Left renal pelvis (tissue), 4 donors: ENCODE measurements around the gene NBAS. TPM values are rescaled to one million over a fixed set of nuclear protein-coding genes. Genes with fewer than 3 reads are reported as not detected.
"Not testable (repeated sequence)": the region's sequence is repeated elsewhere in the genome, so short reads cannot be mapped to it uniquely, and the experiment has no call there.

Source experiments
- DNase-seq, 4 donors: peaks; one replicate each; pipeline ENCODE4 v3.0.0-alpha.2; 2013; ENCODE audit warnings: low read depth in 4 of 4, low spot score in 3 of 4
- polyA plus RNA-seq, 4 donors: library from polyadenylated mRNA; unstranded; fragments of 120-200 nt; gene quantifications; one replicate each; pipeline ENCODE4 v1.2.1, GENCODE V29; 2013; ENCODE audit not compliant: insufficient read length in 4 of 4

The NBAS gene
- polyA plus RNA-seq, 4 donors: 52.2 to 64.1 (median 61.2) TPM

DNA sequence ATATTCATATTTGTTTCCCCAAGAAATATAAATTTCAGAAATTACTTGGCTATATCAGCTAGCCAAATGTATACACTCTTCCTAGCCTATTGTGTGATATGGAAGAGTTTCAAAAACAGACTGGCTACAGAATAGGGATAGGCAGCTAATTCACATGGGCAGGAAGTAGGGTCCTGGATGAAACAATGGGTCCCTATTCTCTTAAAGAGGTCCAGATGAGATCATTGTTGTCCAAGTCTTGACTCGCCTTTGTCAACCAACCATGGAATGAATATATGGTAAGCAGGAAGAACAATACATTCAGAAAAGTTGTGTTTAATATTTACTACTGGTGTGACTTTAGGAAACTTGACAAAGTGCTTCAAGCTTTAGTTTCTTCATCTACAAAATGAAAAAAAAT, 319.9 kb downstream of the NBAS start:
- no peak for DNase-seq

DNA sequence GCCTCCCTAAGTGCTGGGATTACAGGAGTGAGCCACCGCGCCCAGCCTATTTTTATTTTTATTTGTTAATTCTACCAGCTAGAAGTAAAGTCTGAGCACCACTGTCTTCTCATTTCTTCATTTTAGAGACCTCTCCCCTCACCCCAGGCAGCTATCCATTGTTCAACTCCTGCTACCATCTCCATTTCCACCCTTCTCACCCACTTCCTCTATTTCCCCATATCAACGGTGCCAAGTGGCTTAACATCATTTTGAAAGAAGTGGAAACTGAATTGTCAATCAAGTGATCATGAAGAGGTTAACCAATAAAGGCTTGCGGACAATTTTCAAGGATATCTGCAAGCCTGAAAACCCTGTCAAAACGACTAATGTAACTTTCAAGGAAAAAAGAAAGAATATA, 323.1 kb downstream of the NBAS start:
- DNase-seq: no peak

DNA sequence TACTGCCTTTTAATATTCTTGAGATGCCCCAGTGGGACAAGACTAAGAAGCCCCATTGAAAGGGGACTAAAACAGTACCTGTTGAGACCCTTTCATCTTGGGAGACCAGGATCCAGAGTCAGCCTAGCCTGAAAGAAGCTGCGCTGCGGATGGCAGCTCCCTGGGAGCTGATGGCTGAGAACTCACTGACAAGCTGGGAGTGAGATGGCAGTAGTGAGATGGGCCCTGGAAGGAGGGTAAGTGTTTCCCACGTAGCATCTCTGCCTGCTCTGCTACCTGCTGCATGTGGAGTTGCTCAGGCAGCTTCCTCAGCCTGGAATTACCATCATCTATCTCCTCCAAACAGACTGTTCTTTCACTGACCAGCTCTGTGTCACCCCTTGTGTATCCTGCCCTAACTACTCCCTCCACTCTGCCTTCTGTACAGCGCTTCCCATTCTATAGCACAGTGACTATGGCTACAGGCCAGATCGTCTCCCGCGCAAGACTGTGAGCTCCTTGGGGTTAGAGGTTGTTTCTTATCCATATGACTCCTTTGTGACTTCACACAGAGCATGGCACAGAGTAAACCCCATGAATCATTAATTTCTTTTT, 330.4 kb downstream of the NBAS start:
- DNase-seq: no peak

DNA sequence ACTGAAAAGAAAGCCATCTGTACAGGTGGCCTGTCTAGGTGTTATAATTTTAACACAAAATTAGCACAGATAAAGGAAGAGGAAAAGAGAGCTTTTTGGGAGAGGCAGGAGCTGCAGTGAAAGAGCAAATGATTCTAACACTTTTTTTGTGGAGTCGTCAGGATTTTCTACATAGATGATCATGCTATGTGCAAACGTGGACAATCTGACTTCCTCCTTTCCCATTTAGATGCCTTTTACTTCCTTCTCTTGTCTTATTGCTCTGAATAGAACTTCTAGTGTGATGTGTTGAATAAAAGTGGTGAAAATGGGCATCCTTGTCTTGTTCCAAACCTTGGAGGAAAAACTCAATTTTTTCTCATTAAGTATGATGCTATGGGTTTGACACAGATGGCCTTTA, 334.5 kb downstream of the NBAS start:
- no peak for DNase-seq

DNA sequence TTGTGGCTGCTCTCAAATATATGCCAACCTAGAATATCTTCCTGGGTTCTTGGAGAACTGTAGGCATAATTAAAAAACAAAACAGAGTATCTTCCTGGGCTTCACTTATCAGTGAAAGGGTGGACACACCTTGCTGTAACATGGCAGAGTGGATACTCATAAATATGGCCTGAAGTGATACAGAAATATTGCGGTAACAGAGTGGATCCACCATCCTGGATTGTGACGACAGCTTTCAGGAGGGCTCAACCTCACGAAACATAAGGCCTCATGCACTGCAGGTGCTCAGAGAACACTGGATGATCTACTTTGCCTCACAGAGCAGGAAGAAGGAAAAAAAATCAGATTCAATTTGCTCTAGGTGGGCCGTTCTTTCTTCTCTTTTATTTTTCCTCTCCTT, 336.0 kb downstream of the NBAS start:
- DNase-seq: no peak

DNA sequence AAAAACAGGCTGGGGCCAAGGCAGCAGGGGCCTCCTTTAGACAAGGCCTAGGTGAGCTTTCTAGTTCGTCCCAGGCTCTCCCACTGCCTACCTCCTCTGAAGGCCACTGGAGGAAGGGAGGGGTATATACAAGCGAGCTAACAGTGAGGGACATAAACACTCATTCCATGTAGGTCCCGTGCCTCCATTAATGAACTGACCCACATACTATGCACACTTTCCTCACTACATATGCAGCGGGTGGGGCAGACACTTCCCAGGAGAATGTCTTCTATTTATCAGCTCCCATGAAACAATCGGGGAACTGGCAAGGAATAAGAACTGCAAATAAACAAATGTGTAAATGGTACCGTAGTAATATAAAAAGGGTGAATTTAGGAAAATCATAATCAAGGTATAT, 336.5 kb downstream of the NBAS start:
- no peak for DNase-seq

DNA sequence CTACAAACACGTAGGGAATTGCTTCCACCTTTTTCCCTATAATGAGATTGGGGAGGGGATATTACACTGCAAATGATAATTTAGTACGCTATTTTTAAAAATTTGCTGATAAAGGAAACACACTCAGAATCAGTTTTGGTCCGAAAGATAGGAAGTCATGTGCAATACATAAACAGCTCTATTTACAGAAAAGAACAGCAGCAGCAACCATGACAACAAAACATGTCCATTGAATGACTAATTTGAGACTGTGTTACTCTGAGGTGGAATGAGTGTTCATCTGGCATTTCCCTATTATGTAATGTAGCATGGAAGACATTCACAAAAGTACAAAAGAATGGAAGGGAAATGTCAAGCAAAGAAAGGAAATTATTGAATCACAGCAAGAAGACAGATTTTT, 337.2 kb downstream of the NBAS start:
- DNase-seq: no peak

DNA sequence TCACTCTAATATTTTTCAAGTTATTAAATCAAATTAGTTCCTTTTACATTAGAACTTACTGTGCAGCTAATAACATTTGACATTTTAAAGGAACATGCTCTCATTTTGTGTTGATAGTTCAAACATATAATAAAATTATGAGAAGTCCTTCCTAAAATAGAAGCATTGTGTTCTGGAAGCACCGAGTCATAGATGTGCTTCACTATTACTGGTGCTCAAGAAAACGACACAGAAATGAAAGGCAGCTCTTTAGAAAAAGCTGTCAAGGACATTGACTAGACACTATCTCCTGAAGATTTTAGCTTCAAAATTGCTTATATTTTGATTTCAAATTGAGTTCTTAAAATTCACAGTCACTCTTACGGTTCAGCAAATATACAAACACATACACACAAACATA, 338.3 kb downstream of the NBAS start:
- no peak for DNase-seq

DNA sequence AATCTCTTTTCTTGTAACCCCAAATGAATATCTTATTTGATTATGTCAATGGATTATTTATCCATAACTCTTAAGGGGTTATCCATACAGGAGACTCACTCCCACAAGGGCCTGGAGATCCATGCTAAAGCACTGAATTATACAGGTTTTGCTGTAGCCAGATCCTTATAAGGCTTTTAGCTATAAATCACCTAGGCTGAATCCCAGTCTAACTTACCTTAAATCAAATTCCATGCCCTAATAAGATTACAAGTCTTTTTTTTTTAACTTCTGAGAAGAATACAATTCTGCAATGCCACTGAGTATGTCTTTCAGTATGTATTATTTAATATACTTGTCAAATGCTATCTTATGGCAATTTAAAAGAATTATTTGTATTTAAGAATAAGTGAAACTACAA, 340.5 kb downstream of the NBAS start:
- DNase-seq: no peak

DNA sequence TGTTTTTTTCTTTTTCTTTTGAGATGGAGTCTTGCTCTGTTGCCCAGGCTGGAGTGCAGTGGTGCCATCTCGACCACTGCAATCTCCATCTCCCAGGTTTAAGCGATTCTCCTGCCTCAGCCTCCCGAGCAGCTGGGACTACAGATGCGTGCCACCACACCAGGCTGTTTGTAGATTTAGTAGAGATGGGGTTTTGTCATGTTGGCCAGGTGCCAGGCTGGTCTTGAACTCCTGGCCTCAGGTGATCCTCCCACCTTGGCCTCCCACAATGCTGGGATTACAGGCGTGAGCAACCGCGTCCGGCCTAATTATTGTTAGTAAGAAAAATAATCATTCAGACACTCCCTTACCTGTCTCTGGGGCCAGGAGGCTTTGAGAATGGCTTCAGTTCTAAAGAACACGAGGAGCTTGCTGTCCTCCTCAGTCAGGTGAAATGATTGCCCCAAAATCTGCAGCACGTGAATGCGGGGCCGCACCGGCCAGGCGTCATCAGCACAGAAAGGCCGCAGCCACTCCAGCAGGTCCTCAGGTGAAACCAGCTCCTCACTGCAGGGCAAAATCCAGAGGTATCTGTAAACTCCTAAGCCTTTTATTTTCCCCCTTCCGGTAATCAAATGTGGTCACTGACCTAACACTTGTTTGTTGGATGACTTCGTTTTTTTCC, 342.6 kb downstream of the NBAS start:
- DNase-seq: no peak

DNA sequence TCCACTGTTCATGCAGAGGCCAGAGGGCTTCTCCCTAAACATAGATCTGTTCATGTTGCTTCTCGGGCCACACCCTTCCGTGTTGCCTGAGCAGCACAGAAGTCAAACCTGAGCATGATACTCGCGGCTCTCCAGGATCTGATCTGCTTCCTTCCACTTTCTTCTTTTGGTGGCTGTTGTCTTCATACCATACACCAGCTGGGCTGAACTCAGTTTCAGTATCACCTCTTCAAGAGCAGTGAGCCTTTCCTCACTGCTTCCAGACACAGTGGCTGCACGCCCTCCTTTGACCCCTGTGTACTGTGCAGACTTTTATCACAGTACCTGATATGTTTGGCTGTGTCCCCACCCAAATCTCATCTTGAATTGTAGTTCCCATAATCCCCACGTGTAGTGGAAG, 348.9 kb downstream of the NBAS start:
- no peak for DNase-seq

DNA sequence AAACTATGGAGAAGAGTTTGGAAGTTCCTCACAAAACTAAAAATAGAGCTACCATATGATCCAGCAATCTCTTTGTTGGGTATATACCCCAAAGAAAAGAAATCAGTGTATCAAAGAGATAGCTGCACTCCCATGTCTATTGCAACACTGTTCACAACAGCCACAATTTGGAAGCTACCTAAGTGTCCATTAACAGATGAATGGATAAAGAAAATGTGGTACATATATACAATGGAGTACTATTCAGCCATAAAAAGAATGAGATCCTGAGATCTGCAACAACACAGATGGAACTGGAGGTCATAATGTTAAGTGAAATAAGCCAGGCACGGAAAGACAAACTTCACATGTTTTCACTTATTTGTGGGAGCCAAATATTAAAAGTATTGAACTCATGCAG, 350.6 kb downstream of the NBAS start:
- DNase-seq: not testable (repeated sequence)

DNA sequence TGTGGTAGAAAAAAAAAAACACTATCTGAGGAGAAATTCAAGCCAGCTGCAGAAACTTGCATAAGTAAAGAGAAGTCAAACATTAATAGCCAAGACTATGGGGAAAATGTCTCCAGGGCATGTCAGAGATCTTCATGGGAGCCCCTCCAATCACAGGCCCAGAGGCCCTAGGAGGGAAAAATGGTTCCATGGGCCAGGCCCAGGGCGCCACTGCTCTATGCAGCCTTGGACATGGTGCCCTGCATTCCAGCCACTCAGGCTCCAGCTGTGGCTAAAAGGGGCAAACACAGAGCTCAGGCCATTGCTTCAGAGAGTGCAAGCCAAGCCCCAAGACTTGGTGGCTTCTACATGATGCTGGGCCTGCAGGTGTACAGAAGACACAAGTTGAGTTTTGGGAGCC, 354.7 kb downstream of the NBAS start:
- no peak for DNase-seq

DNA sequence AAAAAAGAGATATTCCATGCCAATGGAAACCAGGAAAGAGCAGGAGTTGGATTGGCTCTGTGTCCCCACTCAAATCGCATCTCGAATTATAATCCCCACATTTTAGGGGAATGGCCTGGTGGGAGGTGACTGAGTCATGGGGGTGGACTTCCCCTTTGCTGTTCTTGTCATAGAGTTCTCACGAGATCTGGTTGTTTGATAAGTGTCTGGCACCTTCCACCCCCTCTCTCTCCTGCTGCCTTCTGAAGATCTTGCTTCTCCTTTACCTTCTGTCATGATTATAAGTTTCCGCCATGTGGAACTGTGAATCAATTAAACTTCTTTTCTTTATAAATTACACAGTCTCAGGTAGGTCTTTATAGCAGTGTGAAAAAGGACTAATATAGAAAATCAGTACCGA, 355.6 kb downstream of the NBAS start:
- no peak for DNase-seq

DNA sequence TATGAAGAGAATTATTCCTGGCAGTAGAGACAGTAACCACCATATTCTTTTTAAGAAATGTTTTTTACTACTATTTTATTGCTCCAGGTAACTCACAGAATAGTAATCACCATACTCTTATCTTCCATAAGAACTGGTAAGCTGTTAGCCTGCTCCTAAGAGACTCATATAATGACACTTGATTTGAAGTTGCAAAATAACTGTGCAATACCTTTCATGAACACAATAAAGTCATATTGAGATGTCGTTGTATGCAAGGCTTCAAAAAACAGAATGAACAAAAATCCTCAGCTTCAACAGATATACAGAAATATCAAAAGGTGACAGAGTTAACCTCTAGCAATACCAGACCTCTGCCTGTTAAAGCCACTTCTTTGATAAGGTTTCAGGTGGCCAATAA, 360.1 kb downstream of the NBAS start:
- DNase-seq: no peak

DNA sequence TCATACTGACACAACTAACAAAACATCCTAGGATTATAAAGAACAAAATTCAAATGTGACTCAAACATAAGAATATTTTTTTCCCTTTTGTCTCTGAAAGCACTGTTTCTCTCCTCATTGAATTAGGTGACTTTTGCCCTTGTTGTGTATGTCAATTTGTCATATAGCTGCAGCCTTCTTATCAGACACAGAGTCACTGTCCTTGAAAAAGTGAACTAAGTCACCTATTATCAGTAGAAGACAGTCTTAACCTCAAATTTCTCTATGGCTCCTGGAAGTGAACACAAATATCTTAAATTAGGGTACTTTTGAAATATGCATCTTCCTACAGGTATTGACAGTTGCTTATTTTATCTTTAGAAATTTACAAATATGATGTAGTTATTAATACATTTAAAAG, 360.6 kb downstream of the NBAS start:
- no peak for DNase-seq

DNA sequence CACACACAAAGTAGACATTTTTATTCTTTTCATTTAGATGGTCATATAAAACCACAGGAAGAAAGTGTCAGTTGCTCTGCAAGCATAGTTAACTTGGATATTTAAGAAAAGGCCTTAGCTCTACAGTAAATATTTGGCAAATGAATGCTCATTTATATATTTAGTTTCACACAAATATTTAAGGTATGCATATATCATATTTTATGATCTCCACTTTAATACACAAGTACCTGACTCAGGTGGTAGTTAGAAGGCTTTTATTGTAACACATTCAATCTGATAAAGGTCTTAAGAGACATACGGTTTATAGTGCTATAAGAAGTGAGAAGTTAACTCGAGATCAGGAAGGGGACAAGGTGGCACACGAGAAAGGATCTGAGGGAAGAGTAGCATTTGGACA, 363.1 kb downstream of the NBAS start:
- DNase-seq: no peak

DNA sequence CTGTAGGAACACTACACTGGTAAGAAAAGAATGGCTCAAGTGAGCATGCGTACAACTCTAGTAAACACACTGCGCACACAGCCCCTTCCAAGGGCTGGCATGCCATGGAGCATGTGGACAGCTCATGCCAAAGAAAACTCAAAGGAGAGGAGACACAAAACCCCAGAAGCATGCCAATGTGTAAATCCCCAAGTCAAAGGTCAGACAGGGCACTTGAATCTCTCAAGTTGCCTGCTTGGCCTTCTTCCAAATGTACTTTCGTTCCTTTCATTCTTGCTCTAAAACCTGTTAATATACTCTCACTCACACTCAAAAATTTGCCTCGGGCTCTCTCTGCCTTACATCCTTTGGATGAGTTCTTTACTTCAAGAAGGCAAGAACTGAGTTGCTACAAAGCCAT, 365.3 kb downstream of the NBAS start:
- no peak for DNase-seq

DNA sequence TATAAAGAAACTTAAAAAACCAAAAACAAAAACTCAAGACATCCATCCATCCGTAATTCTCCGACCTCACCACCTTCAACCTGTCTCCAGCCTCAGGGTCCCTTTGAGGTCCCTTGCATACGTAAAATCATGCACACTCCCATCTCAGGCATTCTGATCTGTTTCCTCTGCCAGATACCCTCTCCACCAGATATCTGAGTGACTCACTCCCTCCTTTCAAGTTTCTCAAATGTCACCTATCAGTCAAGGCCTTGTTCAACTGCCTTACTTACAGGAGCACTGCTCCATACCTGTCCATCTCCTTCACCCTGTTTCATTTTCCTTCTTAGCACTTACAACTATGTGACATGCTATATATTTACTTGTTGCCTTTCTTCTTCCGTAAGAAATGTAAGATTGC, 369.3 kb downstream of the NBAS start:
- no peak for DNase-seq

DNA sequence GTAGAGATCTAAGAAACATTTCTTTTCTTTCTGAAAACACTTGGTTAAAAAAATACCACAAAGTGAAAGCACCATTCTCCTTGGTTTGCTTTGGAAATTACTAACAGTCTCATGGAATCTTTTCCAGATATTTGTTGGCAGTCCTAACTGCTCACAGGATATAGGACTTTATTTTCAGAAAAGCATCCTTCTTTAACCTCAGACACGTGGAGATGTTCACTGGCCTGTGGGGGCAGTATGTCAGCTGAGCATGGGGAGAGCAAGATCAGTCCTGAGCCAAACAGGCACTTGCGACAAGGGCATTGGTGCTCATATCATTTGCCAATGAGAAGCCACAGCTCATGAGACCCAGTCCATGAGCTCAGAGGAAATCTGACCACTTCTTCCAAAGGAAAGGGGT, 371.9 kb downstream of the NBAS start:
- no peak for DNase-seq

DNA sequence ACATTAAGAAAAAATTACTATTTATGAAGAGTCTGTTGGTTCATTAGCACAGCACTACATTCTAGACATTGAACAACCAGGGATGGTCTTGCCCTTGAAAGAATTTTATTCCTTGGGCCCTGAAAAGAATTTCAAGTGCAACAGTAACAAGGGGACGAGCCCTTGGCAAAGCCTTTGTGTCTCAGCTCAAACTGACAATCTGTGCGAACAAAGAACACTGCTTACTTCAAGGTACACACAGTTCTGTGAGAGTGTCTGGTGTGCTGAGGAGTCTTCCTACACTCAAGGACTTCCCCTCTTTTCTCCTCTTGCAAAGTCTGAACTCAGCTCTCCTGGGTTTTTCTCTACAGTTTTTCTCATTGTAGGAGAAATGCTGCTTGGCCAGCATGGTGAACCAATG, 373.4 kb downstream of the NBAS start:
- DNase-seq: no peak

DNA sequence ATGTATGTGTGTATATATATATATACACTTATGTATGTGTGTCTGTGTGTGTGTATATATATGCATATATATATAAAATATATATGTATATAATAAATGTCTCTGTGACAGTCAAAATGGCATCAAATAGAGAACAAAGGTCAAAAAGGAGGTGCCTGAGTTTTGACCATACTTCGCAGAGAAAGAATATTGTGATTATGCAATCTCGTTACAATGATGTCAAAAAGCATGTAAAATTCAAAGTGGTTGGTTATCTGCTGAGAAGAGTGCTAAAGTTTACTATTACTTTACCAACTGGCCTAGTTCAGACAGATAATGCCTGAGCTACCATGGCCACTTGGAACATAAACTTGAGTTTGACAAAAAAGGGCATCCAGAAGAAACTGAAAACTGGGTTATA, 375.0 kb downstream of the NBAS start:
- DNase-seq: no peak

DNA sequence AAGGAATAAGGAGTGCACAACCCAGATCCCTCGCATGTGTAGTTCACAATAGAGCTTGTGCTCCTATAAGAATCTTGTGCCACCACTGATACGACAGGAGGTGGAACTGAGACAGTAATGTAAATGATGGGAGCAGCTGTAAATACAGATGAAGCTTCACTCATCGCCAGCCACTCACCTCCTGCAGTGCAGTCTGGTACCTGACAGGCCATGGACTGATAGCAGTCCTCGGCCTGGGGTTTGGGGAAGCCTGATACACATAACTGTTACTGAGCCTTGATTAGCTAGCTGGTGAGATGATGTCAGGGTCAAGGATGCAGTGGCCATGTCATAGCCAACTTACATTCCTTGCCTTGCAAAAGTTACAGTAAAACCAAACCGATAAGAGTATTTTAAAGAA, 376.6 kb downstream of the NBAS start:
- no peak for DNase-seq
